ENCODE results near the gene SLC52A3.
"Not testable (repeated sequence)": the region's sequence is repeated elsewhere in the genome, so short reads cannot be mapped to it uniquely, and the experiment has no call there.

The SLC52A3 gene

GRCh38 chr20:728256-728944, 39.9 kb downstream of the SLC52A3 start:
- peak; percentile 47 for DNase-seq (ENCODE audit: low read depth)
- no peak overlapping the region for H3K4me3 ChIP-seq (ENCODE audit: low read length)

GRCh38 chr20:726160-726559, 42.1 kb downstream of the SLC52A3 start:
- no peak overlapping the region for H3K4me3 ChIP-seq (ENCODE audit: low read length)
- no peak for TF ChIP-seq CTCF (IDR thresholded peaks at IDR 0.05; ENCODE audit: insufficient read depth, low read depth, low read length, missing control alignments)
- DNase-seq (ENCODE audit: low read depth), result no peak

More at GRCh38 chr20:728256-728944, 39.9 kb downstream of the SLC52A3 start:
- peak; percentile 54 for TF ChIP-seq CTCF (IDR thresholded peaks at IDR 0.05; ENCODE audit: insufficient read depth, low read depth, low read length, missing control alignments)

- H3K4me3 ChIP-seq (ENCODE audit: low read length), result no peak overlapping the region
- DNase-seq (ENCODE audit: low read depth), result no peak
- TF ChIP-seq CTCF (IDR thresholded peaks at IDR 0.05; ENCODE audit: insufficient read depth, low read depth, low read length, missing control alignments), result no peak
These were observed 42.8 kb downstream of the SLC52A3 start for GRCh38 chr20:725491-725890.

GRCh38 chr20:724797-725196, 43.5 kb downstream of the SLC52A3 start:
- not testable (repeated sequence) for DNase-seq (ENCODE audit: low read depth); H3K4me3 ChIP-seq (ENCODE audit: low read length)

- H3K4me3 ChIP-seq (ENCODE audit: low read length), result no peak overlapping the region
- no peak for TF ChIP-seq CTCF (IDR thresholded peaks at IDR 0.05; ENCODE audit: insufficient read depth, low read depth, low read length, missing control alignments)
- DNase-seq (ENCODE audit: low read depth), result peak; percentile 53
These were observed 44.5 kb downstream of the SLC52A3 start for GRCh38 chr20:723756-724155.

GRCh38 chr20:722822-723644, 45.3 kb downstream of the SLC52A3 start:
- no peak overlapping the region for H3K4me3 ChIP-seq (ENCODE audit: low read length)
- DNase-seq (ENCODE audit: low read depth), result no peak
- TF ChIP-seq CTCF (IDR thresholded peaks at IDR 0.05; ENCODE audit: insufficient read depth, low read depth, low read length, missing control alignments), result no peak

- DNase-seq (ENCODE audit: low read depth), result no peak
- TF ChIP-seq CTCF (IDR thresholded peaks at IDR 0.05; ENCODE audit: insufficient read depth, low read depth, low read length, missing control alignments), result no peak
- no peak overlapping the region for H3K4me3 ChIP-seq (ENCODE audit: low read length)
These were observed 46.4 kb downstream of the SLC52A3 start for GRCh38 chr20:721876-722275.
